Measurements from ENCODE around the gene GRK5.

GRK5 gene

GRCh38 chr10:119355930-119356329 is 148.6 kb downstream of the GRK5 start:
- in situ Hi-C loops (cut with MboI; ENCODE audit: low sequenced_read_pairs): no loop called here
- Histone ChIP-seq H3K36me3 (replicated peaks) (no peaks in the 10 kb centered on the region), H3K4me1 (no peaks in the 10 kb centered on the region), H3K9me3 (0 out of 2 replicates have a peak, but pooled peaks cover 4% of the 10 kb centered on the region), H3K4me3 (no peak overlapping the region), H3K27me3 (ENCODE audit: low read depth) (no peaks in the 10 kb centered on the region)
- no peak for DNase-seq (ENCODE audit: low spot score in 2 of 2)

GRCh38 chr10:119357412-119358151 is 150.2 kb downstream of the GRK5 start:
- Histone ChIP-seq H3K27me3 (ENCODE audit: low read depth) (no peaks in the 10 kb centered on the region), H3K4me3 (no peak overlapping the region), H3K36me3 (replicated peaks) (no peaks in the 10 kb centered on the region), H3K4me1 (no peaks in the 10 kb centered on the region), H3K9me3 (0 out of 2 replicates have a peak, but pooled peaks cover 4% of the 10 kb centered on the region)
- no peak for DNase-seq (ENCODE audit: low spot score in 2 of 2)
- in situ Hi-C loops (cut with MboI; ENCODE audit: low sequenced_read_pairs): no loop called here

- in situ Hi-C loops (cut with MboI; ENCODE audit: low sequenced_read_pairs): no loop called here
- H3K9me3 ChIP-seq: 0 out of 2 replicates have a peak, but pooled peaks cover 4% of the 10 kb centered on the region
- H3K4me3 ChIP-seq: no peak overlapping the region
- no peaks in the 10 kb centered on the region for H3K36me3 ChIP-seq (replicated peaks)
- H3K4me1 ChIP-seq: no peaks in the 10 kb centered on the region
- DNase-seq (ENCODE audit: low spot score in 2 of 2): no peak
- no peaks in the 10 kb centered on the region for H3K27me3 ChIP-seq (ENCODE audit: low read depth)
Measured at GRCh38 chr10:119358152-119358512, 150.8 kb downstream of the GRK5 start.

- Histone ChIP-seq H3K4me1 (no peaks in the 10 kb centered on the region), H3K9me3 (0 out of 2 replicates have a peak, but pooled peaks cover 4% of the 10 kb centered on the region), H3K27me3 (ENCODE audit: low read depth) (no peaks in the 10 kb centered on the region), H3K4me3 (no peak overlapping the region), H3K36me3 (replicated peaks) (no peaks in the 10 kb centered on the region)
- in situ Hi-C loops (cut with MboI; ENCODE audit: low sequenced_read_pairs): no loop called here
- DNase-seq (ENCODE audit: low spot score in 2 of 2): no peak
Measured at GRCh38 chr10:119358567-119358966, 151.2 kb downstream of the GRK5 start.

- in situ Hi-C loops (cut with MboI; ENCODE audit: low sequenced_read_pairs): no loop called here
- no peaks in the 10 kb centered on the region for H3K36me3 ChIP-seq (replicated peaks)
- no peak for DNase-seq (ENCODE audit: low spot score in 2 of 2)
- H3K9me3 ChIP-seq: 0 out of 2 replicates have a peak, but pooled peaks cover 4% of the 10 kb centered on the region
- no peaks in the 10 kb centered on the region for H3K4me1 ChIP-seq
- no peak overlapping the region for H3K4me3 ChIP-seq
- no peaks in the 10 kb centered on the region for H3K27me3 ChIP-seq (ENCODE audit: low read depth)
Measured at GRCh38 chr10:119359025-119359424, 151.7 kb downstream of the GRK5 start.

GRCh38 chr10:119360181-119360921 is 153.0 kb downstream of the GRK5 start:
- H3K27me3 ChIP-seq (ENCODE audit: low read depth): no peaks in the 10 kb centered on the region
- H3K4me3 ChIP-seq: no peak overlapping the region
- in situ Hi-C loops (cut with MboI; ENCODE audit: low sequenced_read_pairs): no loop called here
- H3K36me3 ChIP-seq (replicated peaks): no peaks in the 10 kb centered on the region
- no peaks in the 10 kb centered on the region for H3K4me1 ChIP-seq
- H3K9me3 ChIP-seq: 0 out of 2 replicates have a peak, but pooled peaks cover 4% of the 10 kb centered on the region
- DNase-seq (ENCODE audit: low spot score in 2 of 2): no peak

- no peak for DNase-seq (ENCODE audit: low spot score in 2 of 2)
- Histone ChIP-seq H3K9me3 (0 out of 2 replicates have a peak, but pooled peaks cover 4% of the 10 kb centered on the region), H3K27me3 (ENCODE audit: low read depth) (no peaks in the 10 kb centered on the region), H3K4me1 (peaks cover 3% of the 10 kb centered on the region), H3K4me3 (no peak overlapping the region), H3K36me3 (replicated peaks) (no peaks in the 10 kb centered on the region)
- in situ Hi-C loops (cut with MboI; ENCODE audit: low sequenced_read_pairs): no loop called here
Measured at GRCh38 chr10:119361037-119361436, 153.7 kb downstream of the GRK5 start.

GRCh38 chr10:119362122-119362521 is 154.8 kb downstream of the GRK5 start:
- Histone ChIP-seq H3K9me3 (no peaks in the 10 kb centered on the region), H3K36me3 (replicated peaks) (no peaks in the 10 kb centered on the region), H3K27me3 (ENCODE audit: low read depth) (no peaks in the 10 kb centered on the region), H3K4me3 (no peak overlapping the region), H3K4me1 (peaks cover 6% of the 10 kb centered on the region)
- in situ Hi-C loops (cut with MboI; ENCODE audit: low sequenced_read_pairs): no loop called here
- no peak for DNase-seq (ENCODE audit: low spot score in 2 of 2)

GRCh38 chr10:119364645-119365600 is 157.6 kb downstream of the GRK5 start:
- no peak overlapping the region for H3K4me3 ChIP-seq
- H3K27me3 ChIP-seq (ENCODE audit: low read depth): no peaks in the 10 kb centered on the region
- H3K9me3 ChIP-seq: no peaks in the 10 kb centered on the region
- DNase-seq (ENCODE audit: low spot score in 2 of 2): no peak
- peaks cover 6% of the 10 kb centered on the region for H3K4me1 ChIP-seq
- in situ Hi-C loops (cut with MboI; ENCODE audit: low sequenced_read_pairs): no loop called here
- H3K36me3 ChIP-seq (replicated peaks): no peaks in the 10 kb centered on the region

GRCh38 chr10:119365773-119366599 is 158.6 kb downstream of the GRK5 start:
- in situ Hi-C loops (cut with MboI; ENCODE audit: low sequenced_read_pairs): no loop called here
- no peak overlapping the region for H3K4me3 ChIP-seq

GRCh38 chr10:119367841-119368549 is 160.6 kb downstream of the GRK5 start:
- no peak for DNase-seq (ENCODE audit: low spot score in 2 of 2)
- in situ Hi-C loops (cut with MboI; ENCODE audit: low sequenced_read_pairs): no loop called here
- Histone ChIP-seq H3K36me3 (replicated peaks) (no peaks in the 10 kb centered on the region), H3K4me3 (no peak overlapping the region), H3K4me1 (peaks cover 6% of the 10 kb centered on the region), H3K9me3 (no peaks in the 10 kb centered on the region), H3K27me3 (ENCODE audit: low read depth) (no peaks in the 10 kb centered on the region)

More at GRCh38 chr10:119365773-119366599, 158.6 kb downstream of the GRK5 start:
- peak; percentile 17 to 45 for DNase-seq (ENCODE audit: low spot score in 2 of 2)
- Histone ChIP-seq H3K4me1 (peaks cover 6% of the 10 kb centered on the region), H3K36me3 (replicated peaks) (no peaks in the 10 kb centered on the region), H3K9me3 (no peaks in the 10 kb centered on the region), H3K27me3 (ENCODE audit: low read depth) (no peaks in the 10 kb centered on the region)

- no peak overlapping the region for H3K4me3 ChIP-seq
- peaks cover 6% of the 10 kb centered on the region for H3K4me1 ChIP-seq
- H3K36me3 ChIP-seq (replicated peaks): no peaks in the 10 kb centered on the region
- H3K27me3 ChIP-seq (ENCODE audit: low read depth): no peaks in the 10 kb centered on the region
- in situ Hi-C loops (cut with MboI; ENCODE audit: low sequenced_read_pairs): no loop called here
- H3K9me3 ChIP-seq: no peaks in the 10 kb centered on the region
- DNase-seq (ENCODE audit: low spot score in 2 of 2): no peak
Measured at GRCh38 chr10:119368581-119368980, 161.2 kb downstream of the GRK5 start.
